ENCODE measurements around the gene FGF22. TPM values are rescaled to one million over a fixed set of nuclear protein-coding genes. Genes with fewer than 3 reads are reported as not detected.

FGF22 gene
- total RNA-seq, 4 donors from 2014 or later, result 0.30 to 9.0 (median 3.4) TPM

GRCh38 chr19:642767-643727 lies 3.4 kb downstream of the FGF22 start:
- WGBS, 2 donors, result 71 to 78% methylated on average over 30 to 52 of the region's 70 CpGs
- DNase-seq (ENCODE audit: low spot score in 2 of 2), result no peak
- TF ChIP-seq CTCF (IDR thresholded peaks at IDR 0.05) (no peak), EP300 (IDR thresholded peaks at IDR 0.05) (no peak), POLR2A (IDR thresholded peaks at IDR 0.05) (no peak)
- no peak overlapping the region for H3K4me3 ChIP-seq
- H3K27ac ChIP-seq, result no peak overlapping the region
- peaks cover 0 to 49% (median 16%) of the 10 kb centered on the region in 3 donors for H3K36me3 ChIP-seq
- peaks cover 0 to 16% (median 10%) of the 10 kb centered on the region in 4 donors for H3K4me1 ChIP-seq
- no peaks in the 10 kb centered on the region for H3K27me3 ChIP-seq
- H3K9me3 ChIP-seq, result no peaks in the 10 kb centered on the region

GRCh38 chr19:643736-644135 lies 4.1 kb downstream of the FGF22 start:
- 86 to 87% methylated on average over 24 of the region's 24 CpGs for WGBS, 2 donors
- no peaks in the 10 kb centered on the region for H3K27me3 ChIP-seq
- TF ChIP-seq CTCF (IDR thresholded peaks at IDR 0.05), result no peak
- TF ChIP-seq EP300 (IDR thresholded peaks at IDR 0.05), result no peak
- H3K4me3 ChIP-seq, result no peak overlapping the region
- H3K9me3 ChIP-seq, result no peaks in the 10 kb centered on the region
- no peak overlapping the region for H3K27ac ChIP-seq
- no peak for DNase-seq (ENCODE audit: low spot score in 2 of 2)
- peaks cover 0 to 12% (median 8%) of the 10 kb centered on the region in 4 donors for H3K4me1 ChIP-seq
- H3K36me3 ChIP-seq, result peaks cover 0 to 56% (median 22%) of the 10 kb centered on the region in 3 donors

GRCh38 chr19:644363-644762 lies 4.7 kb downstream of the FGF22 start:
- no peak for DNase-seq (ENCODE audit: low spot score in 2 of 2)
- no peak for TF ChIP-seq POLR2A (IDR thresholded peaks at IDR 0.05)
- no peak for TF ChIP-seq EP300 (IDR thresholded peaks at IDR 0.05)
- no peak for TF ChIP-seq CTCF (IDR thresholded peaks at IDR 0.05)
- peaks cover 0 to 6% (median 2%) of the 10 kb centered on the region in 4 donors for H3K4me1 ChIP-seq
- H3K4me3 ChIP-seq, result no peak overlapping the region
- H3K9me3 ChIP-seq, result no peaks in the 10 kb centered on the region
- peak overlapping the region in 1 of 4 donors; percentile 6 for H3K27ac ChIP-seq
- WGBS, 2 donors, result 60 to 75% methylated on average over 9 to 23 of the region's 28 CpGs
- H3K36me3 ChIP-seq, result peaks cover 0 to 62% (median 26%) of the 10 kb centered on the region in 3 donors
- no peaks in the 10 kb centered on the region for H3K27me3 ChIP-seq

GRCh38 chr19:644789-645188 lies 5.1 kb downstream of the FGF22 start:
- H3K27ac ChIP-seq, result peak overlapping the region in 1 of 4 donors; percentile 6
- 86% methylated on average over 12 of the region's 14 CpGs; no CpG with 5 or more reads in 1 of the 2 donors for WGBS, 2 donors
- no peak for TF ChIP-seq EP300 (IDR thresholded peaks at IDR 0.05)
- TF ChIP-seq POLR2A (IDR thresholded peaks at IDR 0.05), result no peak
- TF ChIP-seq CTCF (IDR thresholded peaks at IDR 0.05), result no peak
- no peaks in the 10 kb centered on the region for H3K27me3 ChIP-seq
- peaks cover 0 to 67% (median 28%) of the 10 kb centered on the region in 3 donors for H3K36me3 ChIP-seq
- H3K9me3 ChIP-seq, result no peaks in the 10 kb centered on the region
- peaks cover 0 to 6% (median 2%) of the 10 kb centered on the region in 4 donors for H3K4me1 ChIP-seq
- no peak for DNase-seq (ENCODE audit: low spot score in 2 of 2)
- no peak overlapping the region for H3K4me3 ChIP-seq

Measured in tibial nerve (tissue), 4 donors.